K562 (cell line): ENCODE results near the gene ODAD4. TPM values are rescaled to one million over a fixed set of nuclear protein-coding genes. Genes with fewer than 3 reads are reported as not detected.

ENCODE experiments used
- ATAC-seq: fragments of 200-7000 bp; cut with Tn5 transposase; 3 replicates; pipeline ENCODE4 v1.9.1; 2020; ENCODE audit warnings: moderate library complexity
- BruUV-seq: library from RNA; stranded (reverse); fragments of 400-500 nt; replicated peaks from 2 replicates; lab custom pipeline; 2021; lab: Mats Ljungman, UMichigan
- CTCF ChIA-PET: fragments of 300-600 bp; formaldehyde crosslinking; extraction: SDS; loops from one replicate; lab custom pipeline; 2021; ENCODE audit warnings: low intra/inter-chr PET ratio; lab: Yijun Ruan, JAX
- POLR2A ChIA-PET: fragments of 300-600, 350-650 bp; sonication (Branson Sonifier 250); formaldehyde crosslinking; extraction: SDS; loops from one replicate; lab custom pipeline; 2021; ENCODE audit warnings: antibody characterized with exemption, inconsistent platforms; lab: Yijun Ruan, JAX
- DNase-seq, 4 experiments: peaks; one replicate each; pipeline versions ENCODE4 v3.0.0 to v3.0.0-alpha.2; 2011 to 2018; ENCODE audit warnings: low spot score in 3 of 4, mixed read lengths in 3 of 4; ENCODE audit errors: extremely low read depth in 1 of 4
- FAIRE-seq: peaks from 2 replicates; lab custom pipeline; 2011; peaks lifted over from hg19 to GRCh38; lab: Jason Lieb, UNC
- H2AFZ ChIP-seq: 2 replicates; pipeline ENCODE4 v1.6.0; 2011; ENCODE audit warnings: low read depth, low read length, control low read depth, inconsistent platforms
- H3K27ac ChIP-seq: fragments of 200-600 bp; 3 replicates; pipeline ENCODE4 v1.8.0; 2011; ENCODE audit warnings: low read depth, mild to moderate bottlenecking, control low read depth, inconsistent platforms, low read length, moderate library complexity, mixed read lengths; ENCODE audit errors: extremely low read depth
- H3K27me3 ChIP-seq, 2 experiments: fragments of 300-600 bp in 1 of 2; 2 replicates in 1 of 2; 3 replicates in 1 of 2; pipeline versions ENCODE4 v1.6.0 to v1.8.0; 2011; ENCODE audit warnings: inconsistent platforms in 2 of 2, low read length in 2 of 2, mild to moderate bottlenecking in 1 of 2, mixed read lengths in 1 of 2, moderate library complexity in 1 of 2; ENCODE audit not compliant: control insufficient read depth in 2 of 2, insufficient read depth in 2 of 2
- H3K36me3 ChIP-seq: fragments of 300-600 bp; 3 replicates; pipeline ENCODE4 v1.8.0; 2011; ENCODE audit warnings: mild to moderate bottlenecking, low read length, inconsistent platforms; ENCODE audit not compliant: control insufficient read depth, insufficient read depth
- H3K4me1 ChIP-seq, 2 experiments: fragments of 200-600 bp in 1 of 2; replicated peaks in 1 of 2; 2 replicates in 1 of 2; 3 replicates in 1 of 2; pipeline versions ENCODE4 v1.5.1 to v1.8.0; 2011; ENCODE audit warnings: inconsistent platforms in 2 of 2, low read length in 2 of 2, mild to moderate bottlenecking in 1 of 2, mixed read lengths in 1 of 2, moderate library complexity in 1 of 2; ENCODE audit not compliant: control insufficient read depth in 2 of 2, insufficient read depth in 2 of 2
- H3K4me2 ChIP-seq: 2 replicates; pipeline ENCODE4 v1.6.1; 2011; ENCODE audit warnings: low read length, control low read depth, inconsistent platforms, mixed read lengths; ENCODE audit not compliant: insufficient read depth
- H3K4me3 ChIP-seq: fragments of 200-600 bp; sonication (generic), shearing (Covaris generic); 2 replicates; pipeline ENCODE4 v1.5.1; 2016; ENCODE audit warnings: control low read depth, inconsistent platforms
- H3K79me2 ChIP-seq: fragments of 200-600 bp; 3 replicates; pipeline ENCODE4 v1.8.0; 2011; ENCODE audit warnings: low read length, inconsistent platforms; ENCODE audit not compliant: control insufficient read depth, insufficient read depth
- H3K9ac ChIP-seq, 2 experiments: 2 replicates each; pipeline versions ENCODE4 v1.6.0 to v1.6.1; 2011; ENCODE audit warnings: low read depth in 2 of 2, low read length in 2 of 2, control low read depth in 1 of 2, inconsistent platforms in 1 of 2, mild to moderate bottlenecking in 1 of 2, mixed read lengths in 1 of 2; ENCODE audit not compliant: insufficient read depth in 1 of 2
- H3K9me1 ChIP-seq: one replicate; pipeline ENCODE4 v1.6.0; 2011; ENCODE audit warnings: inconsistent platforms, mild to moderate bottlenecking, low read length, moderate library complexity; ENCODE audit not compliant: control insufficient read depth, insufficient read depth
- H3K9me3 ChIP-seq: replicated peaks from 2 replicates; pipeline ENCODE4 v1.5.1; 2011; ENCODE audit warnings: low read depth, low read length, inconsistent platforms; ENCODE audit not compliant: control insufficient read depth, insufficient read depth
- H4K20me1 ChIP-seq: replicated peaks from 2 replicates; pipeline ENCODE4 v1.6.1; 2011; ENCODE audit warnings: low read length, inconsistent platforms, mixed read lengths; ENCODE audit not compliant: control insufficient read depth, insufficient read depth
- BDP1 ChIP-seq: IDR thresholded peaks from 3 replicates; pipeline ENCODE4 v1.6.1; 2011; ENCODE audit not compliant: insufficient read length, insufficient read depth
- EGR1 ChIP-seq: fragments of 450-650 bp; conservative IDR thresholded peaks from 2 replicates; pipeline ENCODE4 v1.6.1; 2017; ENCODE audit warnings: mild to moderate bottlenecking
- EZH2 ChIP-seq: IDR thresholded peaks from 2 replicates; pipeline ENCODE4 v1.6.1; 2012; ENCODE audit warnings: low read depth, mild to moderate bottlenecking, inconsistent platforms, low read length, borderline replicate concordance
- KLF16 ChIP-seq: IDR thresholded peaks from 2 replicates; pipeline ENCODE4 v1.6.1; 2016; ENCODE audit warnings: antibody characterized with exemption
- L3MBTL2 ChIP-seq: fragments of 450-650 bp; IDR thresholded peaks from 2 replicates; pipeline ENCODE4 v1.6.1; 2016; ENCODE audit warnings: mild to moderate bottlenecking, moderate library complexity
- MBD2 ChIP-seq: sonication (generic); IDR thresholded peaks from 2 replicates; pipeline ENCODE4 v1.6.1; 2016; ENCODE audit warnings: low read depth, borderline replicate concordance
- MCM2 ChIP-seq: fragments of 450-650 bp; IDR thresholded peaks from 2 replicates; pipeline ENCODE4 v1.6.1; 2017; ENCODE audit warnings: low read depth, mild to moderate bottlenecking
- NFYB ChIP-seq: IDR thresholded peaks from 2 replicates; pipeline ENCODE4 v1.6.1; 2011; ENCODE audit warnings: mild to moderate bottlenecking, moderate library complexity; ENCODE audit not compliant: insufficient read length; ENCODE audit errors: extremely low read depth
- NR4A1 ChIP-seq, 2 experiments: fragments of 250-450 bp in 1 of 2; fragments of 450-650 bp in 1 of 2; sonication (Bioruptor Pico) in 1 of 2; IDR thresholded peaks; 2 replicates each; pipeline versions ENCODE4 v1.4.0 to v1.6.1; 2016 to 2020; ENCODE audit warnings: mild to moderate bottlenecking in 2 of 2, missing compliant biosample characterization in 1 of 2, missing genetic modification characterization in 1 of 2, moderate library complexity in 1 of 2
- TEAD2 ChIP-seq: fragments of 450-650 bp; IDR thresholded peaks from 2 replicates; pipeline ENCODE4 v1.6.1; 2016; ENCODE audit warnings: missing genetic modification characterization, control low read depth, missing compliant biosample characterization
- XRCC3 ChIP-seq: fragments of 450-650 bp; IDR thresholded peaks from 2 replicates; pipeline ENCODE4 v1.6.1; 2017; ENCODE audit warnings: mild to moderate bottlenecking, moderate library complexity
- ZBTB1 ChIP-seq: sonication (generic); formaldehyde crosslinking; IDR thresholded peaks from 2 replicates; pipeline ENCODE4 v1.8.1; 2023; ENCODE audit warnings: missing genetic modification reagents, low read depth, mild to moderate bottlenecking, borderline replicate concordance
- ZFP36 ChIP-seq: fragments of 150-350 bp; IDR thresholded peaks from 2 replicates; pipeline ENCODE4 v1.6.1; 2018; ENCODE audit warnings: low read length, low read depth; ENCODE audit not compliant: partially characterized antibody
- ZKSCAN3 ChIP-seq: fragments of 250-450 bp; sonication (Bioruptor Pico); IDR thresholded peaks from 2 replicates; pipeline ENCODE4 v1.4.0; 2020
- ZNF12 ChIP-seq: sonication (generic); formaldehyde crosslinking; IDR thresholded peaks from 2 replicates; pipeline ENCODE4 v1.4.0; 2020; ENCODE audit warnings: mild to moderate bottlenecking, missing genetic modification reagents
- ZNF707 ChIP-seq: fragments of 250-450 bp; sonication (Bioruptor Pico); conservative IDR thresholded peaks from 2 replicates; pipeline ENCODE4 v1.8.0; 2022; ENCODE audit warnings: inconsistent platforms, mild to moderate bottlenecking, moderate library complexity
- WGBS: fragments of 100-300 bp; shearing (Covaris generic); methylation state at CpG from one replicate; pipeline ENCODE4 v1.1.6; 2016; ENCODE audit warnings: low coverage, mixed read lengths; ENCODE audit not compliant: insufficient coverage; ENCODE audit errors: missing lambda C conversion rate; 5-methylcytosine and 5-hydroxymethylcytosine counted together
- in situ Hi-C: fragments of 300-500 bp; cut with MboI; formaldehyde crosslinking; loops from 4 replicates; pipeline ENCODE4 v1.15.0; 2018; ENCODE audit warnings: inconsistent platforms, mixed read lengths
- intact Hi-C: fragments of 100-400 bp; cut with micrococcal nuclease; formaldehyde crosslinking; loops from 2 replicates; pipeline ENCODE4 v1.14.2; 2022
- polyA plus RNA-seq, 8 experiments: library from polyadenylated mRNA; depleted of rRNA in 4 of 8; stranded (reverse) in 5 of 8; unstranded in 3 of 8; fragments of >200 nt; fragmentation: Nextera tagmentation in 2 of 8; fragmentation: Illumina TruSeq in 1 of 8; extraction: Ambion mirVana in 2 of 8; extraction: Trizol in 1 of 8; gene quantifications; 2 replicates each; pipeline versions ENCODE4 v1.2.1 to v1.2.3, GENCODE V29; 2011 to 2014; ENCODE audit warnings: inconsistent platforms in 1 of 8, missing spikeins in 1 of 8
- total RNA-seq, 7 experiments: library from RNA; depleted of rRNA in 6 of 7; stranded (reverse); fragments of >200 nt in 6 of 7; fragmentation: Illumina TruSeq in 2 of 7; extraction: Trizol in 2 of 7; gene quantifications; 2 replicates each; pipeline versions ENCODE4 v1.2.1 to v1.2.3, GENCODE V29; 2011 to 2021; ENCODE audit warnings: low replicate concordance in 1 of 7
- TF ChIP-seq, protein P1 (sequence below): fragments of 250-450 bp; sonication (Bioruptor Pico); IDR thresholded peaks from 2 replicates; pipeline ENCODE4 v1.8.0; 2021; ENCODE audit warnings: borderline replicate concordance, mild to moderate bottlenecking, moderate library complexity; ENCODE audit not compliant: poor library complexity, severe bottlenecking
- TF ChIP-seq, protein P2 (sequence below), 3 experiments: fragments of 200-800 bp in 1 of 3; sonication (Bioruptor generic) in 1 of 3; sonication (generic) in 1 of 3; formaldehyde crosslinking in 1 of 3; IDR thresholded peaks; 2 replicates each; pipeline versions ENCODE4 v1.6.1 to v1.8.0; 2016 to 2022; ENCODE audit warnings: mild to moderate bottlenecking in 2 of 3, missing compliant biosample characterization in 2 of 3, missing genetic modification characterization in 2 of 3, missing genetic modification reagents in 1 of 3
- TF ChIP-seq, protein P3 (sequence below): fragments of 450-650 bp; IDR thresholded peaks from one replicate; pipeline ENCODE4 v1.6.1; 2018; ENCODE audit warnings: mild to moderate bottlenecking, moderate library complexity; ENCODE audit not compliant: partially characterized antibody

Gene ODAD4
- total and polyA plus RNA-seq, 9 of the 15 experiments (the other 6 are each of a cell fraction or from before 2014, with no cell fraction given): 0.09 to 0.98 (median 0.51) TPM

DNA sequence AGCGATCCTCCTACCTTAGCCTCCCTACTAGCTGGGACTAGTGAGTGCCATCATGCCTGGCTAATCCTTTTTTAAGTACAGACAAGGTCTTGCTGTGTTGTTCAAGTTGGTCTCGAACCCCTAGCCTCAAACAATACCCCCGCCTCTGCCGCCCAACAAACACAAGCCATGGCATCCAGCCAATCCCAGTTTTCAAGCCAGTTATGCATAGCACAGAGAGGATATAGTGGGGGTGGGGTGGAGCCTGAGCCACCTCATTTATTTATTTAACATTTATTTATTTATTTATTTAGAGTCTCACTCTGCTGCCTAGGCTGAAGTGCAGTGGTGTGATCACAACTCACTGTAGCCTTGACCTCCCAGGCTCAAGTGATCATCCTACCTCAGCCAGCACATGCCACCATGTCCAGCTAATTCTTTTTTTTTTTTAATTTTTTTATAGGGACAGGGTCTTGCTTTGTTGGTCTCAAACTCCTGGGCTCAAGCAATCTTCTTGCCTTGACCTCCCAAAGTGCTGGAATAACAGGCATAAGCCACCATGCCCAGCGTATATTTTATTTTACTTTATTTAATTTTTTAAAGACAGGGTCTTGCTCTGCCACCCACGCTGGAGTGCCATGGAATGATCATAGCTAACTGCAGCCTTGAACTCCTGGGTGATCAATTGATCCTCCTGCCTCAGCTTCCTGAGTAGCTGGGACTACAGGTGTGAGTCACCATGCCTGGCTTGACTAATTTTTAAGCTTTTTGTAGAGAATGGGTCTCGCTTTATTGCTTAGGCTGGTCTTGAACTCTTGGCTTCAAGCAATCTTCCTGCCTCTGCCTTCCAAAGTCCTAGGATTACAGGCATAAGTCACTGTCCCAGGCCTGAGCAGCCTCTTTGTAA lies 39.0 kb upstream of the ODAD4 start (continued):
- no peak for TF ChIP-seq NR4A1 (CRISPR knock-in tag; IDR thresholded peaks at IDR 0.05)
- no peak for TF ChIP-seq NR4A1 (tag; IDR thresholded peaks at IDR 0.05)
- no peak for TF ChIP-seq ZNF12 (CRISPR knock-in tag)
- TF ChIP-seq XRCC3: no peak
- no peak for TF ChIP-seq ZKSCAN3
- no peak for TF ChIP-seq KLF16
- TF ChIP-seq ZBTB1 (CRISPR knock-in tag): no peak
- TF ChIP-seq EZH2: no peak
- TF ChIP-seq, protein P1, sequence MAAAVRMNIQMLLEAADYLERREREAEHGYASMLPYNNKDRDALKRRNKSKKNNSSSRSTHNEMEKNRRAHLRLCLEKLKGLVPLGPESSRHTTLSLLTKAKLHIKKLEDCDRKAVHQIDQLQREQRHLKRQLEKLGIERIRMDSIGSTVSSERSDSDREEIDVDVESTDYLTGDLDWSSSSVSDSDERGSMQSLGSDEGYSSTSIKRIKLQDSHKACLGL: no peak

DNA sequence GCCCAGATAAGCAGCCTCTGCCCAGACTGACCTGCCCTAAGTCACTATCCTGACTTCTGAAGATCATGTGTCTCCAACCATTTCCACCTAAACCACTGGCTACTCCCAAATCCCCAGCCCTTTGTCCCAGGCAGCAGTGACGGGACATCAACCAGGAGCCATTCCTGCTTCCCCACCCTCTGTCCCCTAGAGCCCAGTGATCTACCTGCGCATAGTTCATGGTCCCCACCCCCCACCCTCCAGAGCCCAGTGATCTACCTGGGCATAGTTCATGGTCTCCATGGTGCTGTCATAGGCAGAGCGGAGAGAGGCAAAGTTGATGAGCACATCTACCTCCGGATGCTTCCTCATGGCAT lies 38.4 kb upstream of the ODAD4 start:
- intact Hi-C loops: no loop called here
- no peak for TF ChIP-seq NFYB
- no peak for TF ChIP-seq TEAD2 (tag)
- TF ChIP-seq BDP1: no peak
- no peak for TF ChIP-seq MBD2
- TF ChIP-seq, protein P2, sequence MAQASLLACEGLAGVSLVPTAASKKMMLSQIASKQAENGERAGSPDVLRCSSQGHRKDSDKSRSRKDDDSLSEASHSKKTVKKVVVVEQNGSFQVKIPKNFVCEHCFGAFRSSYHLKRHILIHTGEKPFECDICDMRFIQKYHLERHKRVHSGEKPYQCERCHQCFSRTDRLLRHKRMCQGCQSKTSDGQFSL (CRISPR knock-in tag; IDR thresholded peaks at IDR 0.05): no peak
- TF ChIP-seq, protein P2 (tag; IDR thresholded peaks at IDR 0.05): no peak
- TF ChIP-seq MCM2: no peak
- no peak for TF ChIP-seq L3MBTL2
- TF ChIP-seq ZNF707 (CRISPR knock-in tag): no peak
- TF ChIP-seq EGR1: no peak
- TF ChIP-seq, protein P3, sequence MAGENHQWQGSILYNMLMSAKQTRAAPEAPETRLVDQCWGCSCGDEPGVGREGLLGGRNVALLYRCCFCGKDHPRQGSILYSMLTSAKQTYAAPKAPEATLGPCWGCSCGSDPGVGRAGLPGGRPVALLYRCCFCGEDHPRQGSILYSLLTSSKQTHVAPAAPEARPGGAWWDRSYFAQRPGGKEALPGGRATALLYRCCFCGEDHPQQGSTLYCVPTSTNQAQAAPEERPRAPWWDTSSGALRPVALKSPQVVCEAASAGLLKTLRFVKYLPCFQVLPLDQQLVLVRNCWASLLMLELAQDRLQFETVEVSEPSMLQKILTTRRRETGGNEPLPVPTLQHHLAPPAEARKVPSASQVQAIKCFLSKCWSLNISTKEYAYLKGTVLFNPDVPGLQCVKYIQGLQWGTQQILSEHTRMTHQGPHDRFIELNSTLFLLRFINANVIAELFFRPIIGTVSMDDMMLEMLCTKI: no peak
- no peak for TF ChIP-seq ZFP36

More for the DNA sequence above, 38.4 kb upstream of the ODAD4 start:
- Histone ChIP-seq H3K9ac (no peak overlapping the region), H3K4me3 (no peak overlapping the region), H3K9me1 (no peaks in the 10 kb centered on the region), H3K4me2 (no peak overlapping the region), H4K20me1 (no peaks in the 10 kb centered on the region), H3K27ac (no peak overlapping the region), H3K9me3 (no peaks in the 10 kb centered on the region), H3K36me3 (peaks cover 92% of the 10 kb centered on the region; the same call in 2 of the 3 replicates), H3K79me2 (no peaks in the 10 kb centered on the region), H3K27me3 (no peaks in the 10 kb centered on the region), H2AFZ (no peak overlapping the region), H3K4me1 (no peaks in the 10 kb centered on the region)
- no peak for FAIRE-seq
- DNase-seq: no peak
- no peak for ATAC-seq
- 100% methylated on average over 4 of the region's 4 CpGs for WGBS
- no TSS peak for BruUV-seq
- CTCF ChIA-PET: no interaction called here
- POLR2A ChIA-PET: interaction anchor here (1.1 kb wide), 1 partner anchor 22 kb away, joined by 6 read pairs; no protein-coding TSS in a partner anchor
- in situ Hi-C loops: no loop called here
